ENCODE measurements around the gene ELF2.

The ELF2 gene

DNA sequence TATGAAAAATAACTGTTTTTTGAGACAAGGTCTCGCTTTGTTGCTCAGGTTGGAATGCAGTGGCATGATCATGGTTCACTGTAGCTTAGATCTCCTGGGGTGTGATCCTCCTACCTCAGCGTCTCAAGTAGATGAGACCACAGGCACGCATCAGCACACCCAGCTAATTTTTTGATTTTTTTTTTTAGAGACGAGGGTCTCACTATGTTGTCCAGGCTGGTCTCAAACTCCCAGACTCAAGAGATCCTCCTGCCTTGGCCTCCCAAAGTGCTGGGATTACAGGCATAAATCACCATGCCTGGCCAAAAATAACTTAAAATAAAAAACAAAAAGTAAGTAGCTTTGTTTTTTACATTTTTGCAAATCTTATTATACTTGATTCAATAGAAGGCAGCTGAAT, 98.1 kb downstream of the ELF2 start:
- TF ChIP-seq CTCF (conservative IDR thresholded peaks at IDR 0.05; ENCODE audit: low read length) (no peak), EZH2phosphoT487 (IDR thresholded peaks at IDR 0.05; ENCODE audit: borderline replicate concordance) (no peak)
- Histone ChIP-seq H3K9me3 (ENCODE audit: insufficient read depth, low read depth, low read length) (no peaks in the 10 kb centered on the region), H3K79me2 (ENCODE audit: insufficient read depth, low read length) (peaks cover 96% of the 10 kb centered on the region), H3K27me3 (ENCODE audit: insufficient read depth, low read length, poor library complexity, severe bottlenecking) (no peaks in the 10 kb centered on the region), H3K4me1 (ENCODE audit: insufficient read depth, low read length, poor library complexity, severe bottlenecking) (peaks cover 60% of the 10 kb centered on the region), H3K36me3 (ENCODE audit: insufficient read depth, low read length) (peaks cover 3% of the 10 kb centered on the region; the same call in 1 of the 2 replicates), H3K9ac (ENCODE audit: low read depth, low read length, poor library complexity, severe bottlenecking) (no peak overlapping the region), H3K9me2 (replicated peaks; ENCODE audit: low read depth, low read length) (no peaks in the 10 kb centered on the region), H2AFZ (ENCODE audit: low read length) (no peak overlapping the region), H3F3A (ENCODE audit: low read depth) (peaks cover 7% of the 10 kb centered on the region; the same call in 1 of the 2 replicates), H3K4me2 (ENCODE audit: low read depth, low read length, poor library complexity, severe bottlenecking) (peak overlapping the region; percentile 57), H3K4me3 (ENCODE audit: low read length, poor library complexity, severe bottlenecking) (peak overlapping the region; percentile 49), H4K20me1 (ENCODE audit: insufficient read depth, low read length, poor library complexity, severe bottlenecking) (peaks cover 87% of the 10 kb centered on the region)

GRCh38 chr4:139077567-139078355, 99.3 kb downstream of the ELF2 start:
- H3F3A ChIP-seq (ENCODE audit: low read depth): 0 out of 2 replicates have a peak, but pooled peaks cover 4% of the 10 kb centered on the region
- H3K9me3 ChIP-seq (ENCODE audit: insufficient read depth, low read depth, low read length): no peaks in the 10 kb centered on the region
- peaks cover 98% of the 10 kb centered on the region for H4K20me1 ChIP-seq (ENCODE audit: insufficient read depth, low read length, poor library complexity, severe bottlenecking)
- H3K4me1 ChIP-seq (ENCODE audit: insufficient read depth, low read length, poor library complexity, severe bottlenecking): peaks cover 60% of the 10 kb centered on the region
- H3K9ac ChIP-seq (ENCODE audit: low read depth, low read length, poor library complexity, severe bottlenecking): no peak overlapping the region
- H3K9me2 ChIP-seq (replicated peaks; ENCODE audit: low read depth, low read length): no peaks in the 10 kb centered on the region
- no peak overlapping the region for H2AFZ ChIP-seq (ENCODE audit: low read length)
- no peaks in the 10 kb centered on the region for H3K27me3 ChIP-seq (ENCODE audit: insufficient read depth, low read length, poor library complexity, severe bottlenecking)
- no peak for TF ChIP-seq CTCF (conservative IDR thresholded peaks at IDR 0.05; ENCODE audit: low read length)
- TF ChIP-seq EZH2phosphoT487 (IDR thresholded peaks at IDR 0.05; ENCODE audit: borderline replicate concordance): no peak
- H3K36me3 ChIP-seq (ENCODE audit: insufficient read depth, low read length): peaks cover 8% of the 10 kb centered on the region; the same call in 1 of the 2 replicates
- H3K79me2 ChIP-seq (ENCODE audit: insufficient read depth, low read length): peaks cover 100% of the 10 kb centered on the region
- H3K4me2 ChIP-seq (ENCODE audit: low read depth, low read length, poor library complexity, severe bottlenecking): peak overlapping the region; percentile 57
- H3K4me3 ChIP-seq (ENCODE audit: low read length, poor library complexity, severe bottlenecking): peak overlapping the region; percentile 49

GRCh38 chr4:139076016-139076744, 100.8 kb downstream of the ELF2 start:
- Histone ChIP-seq H3K79me2 (ENCODE audit: insufficient read depth, low read length) (peaks cover 95% of the 10 kb centered on the region), H3K4me1 (ENCODE audit: insufficient read depth, low read length, poor library complexity, severe bottlenecking) (peaks cover 46% of the 10 kb centered on the region), H3K4me2 (ENCODE audit: low read depth, low read length, poor library complexity, severe bottlenecking) (peak overlapping the region; percentile 7), H3K9me2 (replicated peaks; ENCODE audit: low read depth, low read length) (no peaks in the 10 kb centered on the region), H3K9me3 (ENCODE audit: insufficient read depth, low read depth, low read length) (no peaks in the 10 kb centered on the region), H3K36me3 (ENCODE audit: insufficient read depth, low read length) (peaks cover 24% of the 10 kb centered on the region), H2AFZ (ENCODE audit: low read length) (no peak overlapping the region), H3K9ac (ENCODE audit: low read depth, low read length, poor library complexity, severe bottlenecking) (no peak overlapping the region), H3K27me3 (ENCODE audit: insufficient read depth, low read length, poor library complexity, severe bottlenecking) (no peaks in the 10 kb centered on the region), H4K20me1 (ENCODE audit: insufficient read depth, low read length, poor library complexity, severe bottlenecking) (peaks cover 98% of the 10 kb centered on the region), H3K4me3 (ENCODE audit: low read length, poor library complexity, severe bottlenecking) (no peak overlapping the region), H3F3A (ENCODE audit: low read depth) (0 out of 2 replicates have a peak, but pooled peaks cover 4% of the 10 kb centered on the region)
- no peak for TF ChIP-seq CTCF (conservative IDR thresholded peaks at IDR 0.05; ENCODE audit: low read length)
- no peak for TF ChIP-seq EZH2phosphoT487 (IDR thresholded peaks at IDR 0.05; ENCODE audit: borderline replicate concordance)
